GM21717 (cell line): ENCODE data around the gene THOC1.
"Not testable (repeated sequence)": the region's sequence is repeated elsewhere in the genome, so short reads cannot be mapped to it uniquely, and the experiment has no call there.

Experiments used
- ATAC-seq: cut with Tn5 transposase; IDR thresholded peaks from one replicate; pipeline ENCODE4 v1.9.1; 2021; ENCODE audit warnings: mild to moderate bottlenecking, moderate library complexity; ENCODE audit not compliant: unreplicated experiment

THOC1 gene, protein sequence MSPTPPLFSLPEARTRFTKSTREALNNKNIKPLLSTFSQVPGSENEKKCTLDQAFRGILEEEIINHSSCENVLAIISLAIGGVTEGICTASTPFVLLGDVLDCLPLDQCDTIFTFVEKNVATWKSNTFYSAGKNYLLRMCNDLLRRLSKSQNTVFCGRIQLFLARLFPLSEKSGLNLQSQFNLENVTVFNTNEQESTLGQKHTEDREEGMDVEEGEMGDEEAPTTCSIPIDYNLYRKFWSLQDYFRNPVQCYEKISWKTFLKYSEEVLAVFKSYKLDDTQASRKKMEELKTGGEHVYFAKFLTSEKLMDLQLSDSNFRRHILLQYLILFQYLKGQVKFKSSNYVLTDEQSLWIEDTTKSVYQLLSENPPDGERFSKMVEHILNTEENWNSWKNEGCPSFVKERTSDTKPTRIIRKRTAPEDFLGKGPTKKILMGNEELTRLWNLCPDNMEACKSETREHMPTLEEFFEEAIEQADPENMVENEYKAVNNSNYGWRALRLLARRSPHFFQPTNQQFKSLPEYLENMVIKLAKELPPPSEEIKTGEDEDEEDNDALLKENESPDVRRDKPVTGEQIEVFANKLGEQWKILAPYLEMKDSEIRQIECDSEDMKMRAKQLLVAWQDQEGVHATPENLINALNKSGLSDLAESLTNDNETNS

DNA sequence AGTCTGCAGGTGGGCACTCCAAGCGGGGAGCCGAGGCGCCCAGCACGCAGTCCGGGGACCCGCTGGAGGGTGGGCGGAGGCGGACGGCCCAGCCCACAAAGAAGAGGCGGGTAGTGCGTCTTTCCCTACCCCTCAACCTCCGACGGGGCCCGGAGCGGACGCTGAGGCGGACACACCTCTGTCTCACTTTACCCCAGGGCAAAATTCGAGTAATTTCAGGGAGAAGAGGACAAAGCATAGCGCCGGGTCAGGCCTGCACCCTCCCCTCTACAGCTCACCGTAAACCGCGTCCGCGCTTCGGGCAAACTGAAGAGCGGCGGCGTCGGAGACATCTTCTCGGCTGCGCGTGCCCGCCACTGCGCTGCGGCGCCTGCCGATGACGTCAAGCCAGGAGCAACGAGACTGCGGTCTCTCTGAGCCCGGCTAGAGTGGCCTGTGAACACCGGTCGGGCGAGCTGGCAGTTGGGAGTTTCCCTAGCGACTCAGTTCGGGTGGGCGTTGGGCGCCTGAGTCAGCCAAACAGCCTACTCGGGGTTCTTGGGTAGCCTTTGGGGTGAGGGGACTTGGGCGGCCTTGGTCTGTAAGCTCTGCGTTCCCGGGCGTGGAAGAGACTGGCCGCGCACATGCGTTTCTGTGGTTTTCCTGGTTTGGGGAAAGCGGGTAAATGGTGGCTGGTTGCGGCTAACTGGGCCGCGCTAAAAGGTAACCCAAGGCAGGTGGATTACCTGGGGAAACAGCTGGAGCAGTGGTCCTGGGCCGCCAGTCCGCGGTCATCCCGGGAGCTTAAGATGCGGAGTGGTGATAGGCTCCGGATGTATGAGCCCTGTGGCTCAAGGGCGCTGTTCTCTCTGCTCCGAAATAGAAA, at the start of gene THOC1:
THOC1 (minus strand) TSS at position 360 of the 865 bp plus-strand sequence; CDS start at position 332, 28 bp downstream.
- ATAC-seq, result peak; percentile 91

DNA sequence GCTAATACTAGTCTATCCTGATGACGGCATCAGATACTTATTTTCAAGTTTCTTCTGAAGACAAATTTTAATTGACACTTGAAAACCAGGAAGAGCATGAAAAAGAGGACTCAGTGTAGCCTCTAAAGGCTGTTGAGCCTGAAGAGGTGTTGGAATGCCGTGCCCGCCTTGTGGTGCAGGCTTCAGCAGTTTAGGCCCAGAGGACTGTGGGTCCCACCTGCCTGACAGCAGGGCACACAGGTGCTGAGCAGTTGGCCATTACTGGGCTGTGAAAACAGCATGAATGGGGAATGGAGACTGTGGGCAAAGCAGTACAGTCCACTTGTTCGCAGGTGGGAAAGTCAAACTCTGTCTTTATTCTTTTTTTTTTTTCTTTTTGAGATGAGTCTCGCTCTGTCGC, 49.8 kb upstream of the THOC1 start:
- no peak for ATAC-seq

DNA sequence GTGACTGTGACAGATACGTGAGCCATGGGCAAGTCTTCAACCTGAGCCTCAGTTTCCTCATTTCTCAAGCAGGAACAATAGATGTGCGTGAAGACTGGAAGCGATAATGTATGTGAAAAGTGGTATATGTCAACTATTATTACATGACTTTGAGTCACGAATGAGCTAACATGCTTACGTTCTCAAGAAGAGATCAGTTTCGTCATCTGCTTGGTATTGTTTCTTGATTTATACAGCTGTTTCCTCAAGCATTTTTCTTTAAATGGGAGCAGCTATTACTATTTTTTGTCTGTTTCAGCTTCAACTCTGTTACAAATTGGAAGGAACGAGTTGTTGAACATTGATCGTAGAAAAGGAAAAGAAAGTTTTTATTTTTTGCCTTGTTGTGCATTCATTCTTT, 48.5 kb upstream of the THOC1 start:
- ATAC-seq, result no peak

DNA sequence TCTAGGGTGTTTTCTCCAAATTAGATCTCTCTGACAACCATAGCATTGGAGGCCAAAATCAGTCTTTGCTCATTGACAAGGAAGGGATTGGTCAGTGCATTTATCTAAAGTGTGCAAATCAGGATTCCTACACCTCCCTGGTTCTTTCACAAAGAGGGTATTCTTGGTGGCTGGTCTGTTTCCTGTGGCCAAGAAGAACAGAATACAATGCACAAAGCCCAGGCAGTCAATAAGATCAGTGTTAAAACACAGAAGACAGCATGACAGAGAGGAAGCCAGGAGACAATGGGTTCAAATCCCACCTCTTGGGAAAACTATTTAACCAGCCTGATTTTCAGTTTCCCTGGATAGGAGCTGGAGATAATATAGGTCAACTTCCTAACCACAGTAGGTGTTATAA, 46.1 kb upstream of the THOC1 start:
- ATAC-seq, result no peak

DNA sequence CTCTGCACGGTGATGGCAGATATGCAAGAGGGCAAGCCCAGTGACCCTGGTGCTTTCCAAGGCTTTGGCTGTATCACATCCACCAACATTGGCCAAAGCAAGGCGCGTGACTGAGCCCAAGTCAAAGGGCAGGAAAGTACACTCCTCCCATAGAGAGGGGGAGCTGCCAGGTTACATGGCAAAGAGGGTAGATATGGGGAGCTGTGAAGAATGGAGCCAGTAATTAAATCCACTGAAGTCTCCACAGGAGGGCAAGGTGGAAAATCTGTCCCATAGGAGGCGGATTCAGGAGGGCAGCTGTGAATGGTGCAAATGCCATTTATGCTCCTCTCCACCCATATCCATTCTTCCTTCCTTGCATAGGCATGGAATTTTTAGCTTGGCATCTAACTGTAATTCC, 44.6 kb upstream of the THOC1 start:
- ATAC-seq, result no peak

DNA sequence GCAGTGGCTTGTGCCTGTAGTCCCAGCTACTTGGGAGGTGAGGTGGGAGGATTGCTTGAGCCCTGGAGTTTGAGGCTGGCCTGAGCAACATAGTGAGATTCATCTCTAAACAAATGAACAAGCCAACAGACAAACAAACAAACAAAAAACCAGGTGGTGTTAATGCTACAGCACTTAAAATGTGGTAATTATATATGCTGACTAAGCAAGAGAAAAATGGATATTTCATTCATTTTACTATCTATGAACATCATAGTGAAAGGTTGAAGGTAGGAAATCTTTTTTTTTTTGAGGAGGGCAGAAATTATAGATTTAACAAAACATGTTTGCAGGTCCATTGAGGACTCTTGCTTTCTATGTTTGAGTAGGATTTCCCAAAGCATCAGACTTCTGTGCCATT, 42.2 kb upstream of the THOC1 start:
- no peak for ATAC-seq

DNA sequence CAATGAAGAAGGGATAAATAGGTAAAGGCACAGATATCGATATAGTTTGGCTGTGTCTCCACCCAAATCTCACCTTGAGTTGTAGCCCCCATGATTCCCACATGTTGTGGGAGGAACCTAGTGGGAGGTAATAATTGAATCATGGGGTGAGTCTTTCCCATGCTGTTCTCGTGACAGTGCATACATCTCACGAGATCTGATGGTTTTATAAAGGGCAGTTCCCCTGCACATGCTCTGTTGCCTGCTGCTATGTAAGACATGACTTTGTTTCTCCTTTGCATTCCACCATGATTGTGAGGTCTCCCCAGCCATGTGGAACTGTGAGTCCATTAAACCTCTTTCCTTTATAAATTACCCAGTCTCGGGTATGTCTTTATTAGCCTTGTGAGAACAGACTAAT, 40.2 kb upstream of the THOC1 start:
- not testable (repeated sequence) for ATAC-seq

DNA sequence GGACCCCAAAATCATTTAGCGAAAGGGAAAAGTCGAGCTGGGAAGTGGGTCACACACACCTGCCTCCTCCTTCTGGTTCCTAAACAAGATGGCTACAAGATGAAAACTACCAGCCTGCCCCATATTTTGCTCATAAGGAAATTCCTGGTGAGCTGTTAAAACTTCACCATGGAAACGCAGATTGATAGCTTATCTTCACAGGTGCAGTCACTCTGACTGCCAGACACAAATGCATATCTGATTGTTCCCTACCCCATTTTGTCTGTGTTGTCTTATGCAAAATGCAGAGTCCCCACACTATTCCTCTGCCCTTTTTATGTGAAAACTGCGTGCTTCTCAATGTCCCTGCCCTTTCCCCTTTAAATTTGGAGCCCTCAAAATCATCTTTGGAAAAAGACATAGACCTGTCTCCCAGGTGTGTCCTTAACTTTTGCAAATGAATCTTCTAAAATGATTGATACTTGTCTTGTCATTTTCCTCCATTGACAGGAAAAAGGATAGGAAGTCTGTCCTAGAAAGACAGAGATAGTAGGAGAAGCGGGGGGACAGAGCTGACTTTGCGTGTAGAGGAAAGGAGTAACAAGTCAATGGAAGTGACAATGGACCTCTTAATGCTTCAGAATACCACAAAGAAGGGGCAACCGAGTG, 38.9 kb upstream of the THOC1 start:
- no peak for ATAC-seq

DNA sequence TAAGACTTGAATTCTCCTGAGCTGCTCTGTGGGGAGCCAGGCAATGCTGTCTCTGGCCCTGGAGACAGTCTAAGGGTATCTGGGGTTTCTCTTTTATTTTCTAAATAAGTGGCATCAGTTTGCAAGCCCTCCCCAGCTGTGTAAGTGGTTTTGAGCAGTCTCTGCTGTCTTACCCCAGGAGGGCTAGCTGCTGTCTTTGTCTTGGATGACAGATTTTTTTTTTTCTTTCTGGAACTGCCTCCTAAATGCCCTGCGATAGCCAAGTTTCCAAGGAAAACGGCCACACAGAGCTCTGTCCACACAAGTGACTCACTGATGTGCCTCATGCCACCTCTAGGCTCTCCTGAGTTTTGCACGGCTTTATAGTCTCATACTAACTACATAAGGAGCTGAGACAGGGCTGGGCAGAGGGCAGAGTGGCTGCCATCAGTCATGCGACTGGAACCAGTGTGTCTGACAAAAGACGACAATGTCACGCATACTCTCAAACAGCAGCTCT, 37.2 kb upstream of the THOC1 start:
- no peak for ATAC-seq

DNA sequence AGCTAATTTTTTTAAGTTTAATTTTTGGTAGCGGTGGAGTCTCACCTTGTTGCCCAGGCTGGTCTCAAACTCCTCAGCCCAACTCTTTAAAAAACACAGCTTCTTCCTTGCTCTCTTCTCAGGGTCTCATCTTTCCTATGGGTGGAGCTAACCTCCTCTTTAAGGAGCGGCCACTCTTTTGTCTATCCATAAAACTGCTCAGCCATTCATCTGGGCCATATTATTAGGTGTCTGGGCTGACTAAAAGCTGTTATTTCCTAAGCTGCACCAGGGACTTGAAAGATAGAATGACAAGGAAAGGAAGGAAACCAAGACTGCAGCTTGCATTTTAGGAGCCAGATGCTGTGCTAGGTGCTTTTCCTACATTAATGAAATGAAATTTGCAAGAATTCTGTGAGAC, 35.8 kb upstream of the THOC1 start:
- no peak for ATAC-seq

DNA sequence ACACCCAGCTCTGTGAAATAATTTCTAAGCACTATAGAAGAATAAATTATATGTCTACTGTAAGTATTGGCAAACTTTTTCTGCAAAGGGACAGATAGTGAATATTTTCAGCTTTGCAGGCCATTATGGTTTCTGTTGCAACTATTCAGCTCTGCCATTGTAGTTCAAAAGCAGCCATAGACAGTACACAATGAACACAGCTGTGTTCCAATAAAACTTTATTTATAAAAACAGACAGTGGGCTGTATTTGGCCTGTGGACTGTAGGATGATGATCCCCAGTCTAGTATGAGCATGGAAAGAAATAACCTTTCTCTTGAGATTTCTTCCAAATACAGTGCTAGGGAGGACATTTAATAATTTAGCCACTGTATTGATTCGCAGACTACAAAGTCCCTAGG, 35.2 kb upstream of the THOC1 start:
- no peak for ATAC-seq

DNA sequence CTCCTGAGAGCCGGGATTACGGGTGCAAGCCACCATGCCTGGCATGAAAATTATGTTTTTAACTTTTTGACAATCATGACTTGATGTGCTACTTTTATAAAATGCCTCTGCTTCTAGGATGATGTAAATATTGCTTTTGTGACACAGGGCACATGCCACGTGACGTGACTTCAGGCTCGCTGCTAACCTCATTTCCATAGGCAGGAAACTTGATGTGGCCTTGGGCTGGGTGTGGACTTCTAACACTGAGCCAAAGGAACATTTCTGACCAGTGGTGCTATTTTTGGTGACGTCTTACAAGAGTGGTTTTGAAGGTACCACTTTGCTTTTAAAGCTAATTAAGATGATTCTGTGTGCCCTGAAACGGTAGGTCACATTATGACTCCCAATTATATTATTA, 34.2 kb upstream of the THOC1 start:
- no peak for ATAC-seq

DNA sequence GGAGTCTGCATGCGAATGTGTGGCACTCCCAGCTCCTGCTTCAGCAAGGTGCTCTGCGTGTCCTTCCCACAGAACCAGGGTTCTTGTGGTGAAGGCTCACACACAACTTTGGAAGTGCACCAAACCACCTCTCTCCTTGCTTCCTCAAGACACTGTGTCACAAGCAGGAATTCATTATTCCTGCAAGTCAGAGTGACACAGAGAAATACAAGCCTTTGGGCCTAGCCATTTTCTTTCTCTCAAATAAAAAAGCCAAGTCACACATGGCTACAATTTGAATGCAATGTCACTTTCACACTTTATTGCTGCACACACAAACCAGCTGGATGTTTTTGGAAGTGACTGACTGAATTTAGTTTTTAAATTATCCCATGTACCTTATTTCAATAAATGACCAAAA, 30.1 kb upstream of the THOC1 start:
- ATAC-seq, result no peak

DNA sequence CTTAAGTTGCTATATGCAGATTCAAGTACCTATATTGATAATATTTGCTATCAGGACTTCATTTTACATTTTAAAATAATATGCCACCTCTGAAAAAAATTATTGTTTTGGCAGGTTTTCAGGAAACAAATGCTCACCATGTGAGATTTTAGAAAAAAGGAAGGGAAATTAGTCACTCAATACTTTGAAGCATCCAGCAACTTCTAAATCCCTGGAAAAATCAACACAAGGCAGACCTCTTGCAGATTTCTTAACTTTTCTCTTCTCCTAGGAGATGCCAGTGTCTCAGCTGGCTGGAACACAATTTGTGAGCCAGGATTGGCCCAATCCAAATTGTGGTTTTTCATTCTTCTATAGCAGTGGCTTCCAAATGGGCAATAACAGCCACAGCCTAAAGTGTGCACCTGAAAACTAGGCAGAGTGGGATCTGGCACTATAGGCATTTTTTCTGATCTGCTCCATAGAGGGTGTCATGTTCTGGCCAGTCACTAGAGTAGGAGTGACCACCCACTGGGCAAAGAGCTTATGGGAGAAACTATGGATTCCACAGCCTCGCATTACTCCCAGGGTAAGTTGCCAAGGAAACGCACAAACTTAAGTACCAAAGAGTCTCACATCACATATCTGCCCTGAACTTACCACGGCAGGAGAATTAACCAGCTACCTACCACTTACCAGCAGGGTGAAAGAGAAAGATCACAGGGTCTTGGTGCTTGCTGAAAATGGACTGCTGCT, 28.1 kb upstream of the THOC1 start:
- ATAC-seq, result no peak

DNA sequence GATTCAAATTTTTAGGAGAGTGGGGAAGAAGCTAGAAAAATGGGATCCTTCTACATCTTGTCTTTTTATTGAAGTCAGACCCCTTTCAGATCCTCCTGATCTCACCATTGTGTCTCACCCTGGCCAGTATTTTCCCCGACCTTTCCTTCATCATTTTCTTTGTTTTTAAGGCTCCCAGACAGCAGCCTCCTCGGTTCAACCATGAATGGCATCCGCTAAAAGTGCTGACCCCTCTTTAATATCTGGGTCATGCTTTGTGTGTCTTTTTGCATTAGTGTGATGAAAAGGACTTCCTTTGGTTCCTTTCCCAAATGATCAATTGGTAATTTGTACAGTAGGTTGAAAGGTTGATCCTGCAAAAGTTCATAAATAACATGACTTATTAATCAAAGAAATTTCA, 26.7 kb upstream of the THOC1 start:
- no peak for ATAC-seq

DNA sequence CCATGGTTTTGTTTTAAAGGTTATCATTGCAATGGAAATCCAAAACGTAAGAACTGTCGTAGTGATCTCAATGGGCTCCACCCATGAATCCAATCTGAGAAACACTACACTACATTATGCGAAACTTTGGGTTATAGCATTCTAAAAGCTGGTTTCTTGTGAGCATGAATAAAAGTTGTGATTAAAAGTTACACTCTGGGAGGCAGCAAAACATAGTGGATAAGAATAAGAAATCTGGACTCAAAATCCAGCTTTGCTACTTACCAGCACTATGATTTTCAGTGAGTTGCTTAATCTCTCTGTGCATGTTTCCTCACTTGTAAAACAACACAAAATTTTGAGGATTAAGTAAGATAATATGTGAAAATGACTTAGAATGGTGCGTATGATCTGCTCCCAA, 25.7 kb upstream of the THOC1 start:
- no peak for ATAC-seq

DNA sequence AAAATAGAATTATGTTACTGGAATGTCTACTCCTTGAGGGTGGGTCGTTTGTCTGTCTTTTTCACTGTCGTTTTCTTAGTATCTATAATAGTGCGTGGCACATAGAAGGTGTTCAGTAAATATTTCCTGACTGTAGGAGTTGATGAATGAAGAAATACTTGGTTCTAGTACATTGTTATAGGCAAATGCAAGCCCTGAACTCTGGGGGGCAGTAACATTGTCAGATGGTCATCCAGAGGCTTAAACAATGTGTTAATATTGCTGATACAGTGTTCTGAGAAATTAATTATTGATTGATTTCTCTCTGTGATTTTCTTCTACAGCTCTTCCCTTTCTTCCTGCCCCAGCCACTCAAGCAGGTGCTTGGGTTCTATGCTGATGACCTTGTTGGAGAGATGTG, 24.4 kb upstream of the THOC1 start:
- ATAC-seq, result no peak

DNA sequence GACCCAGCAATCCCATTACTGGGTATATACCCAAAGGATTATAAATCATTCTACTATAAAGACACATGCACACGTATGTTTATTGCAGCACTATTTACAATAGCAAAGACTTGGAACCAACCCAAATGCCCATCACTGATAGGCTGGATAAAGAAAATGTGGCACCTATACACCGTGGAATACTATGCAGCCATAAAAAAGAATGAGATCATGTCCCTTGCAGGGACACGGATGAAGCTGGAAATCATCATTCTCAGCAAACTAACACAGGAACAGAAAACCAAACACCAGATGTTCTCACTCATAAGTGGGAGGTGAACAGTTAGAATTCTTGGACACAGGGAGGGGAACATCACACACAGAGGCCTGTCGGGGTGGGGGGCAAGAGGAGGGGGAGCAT, 22.1 kb upstream of the THOC1 start:
- not testable (repeated sequence) for ATAC-seq

DNA sequence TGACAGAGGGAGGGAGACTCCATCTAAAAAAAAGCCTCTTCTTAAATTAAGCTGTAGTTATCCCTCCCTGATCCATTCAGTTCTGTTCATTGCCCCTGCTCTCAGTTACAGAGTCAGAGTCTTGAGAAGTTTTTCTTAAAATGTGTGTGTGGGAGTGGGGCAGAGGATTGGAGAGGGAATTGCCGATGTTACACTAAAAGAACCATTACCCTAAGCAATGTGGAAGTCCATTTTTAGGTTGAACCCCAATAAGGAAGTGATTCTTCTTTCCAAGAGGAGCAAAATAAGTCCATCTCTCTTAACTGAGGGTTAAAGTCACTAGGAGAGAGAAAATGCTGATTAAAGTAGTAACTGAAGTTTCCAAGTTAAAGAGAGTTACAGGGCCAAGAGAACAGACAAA, 21.2 kb upstream of the THOC1 start:
- ATAC-seq, result no peak
